ENCODE results near the gene ADAMTS2.

Gene ADAMTS2

GRCh38 chr5:179371121-179371510, 25.9 kb upstream of the ADAMTS2 start:
- no peak for DNase-seq (ENCODE audit: extremely low read depth, low read depth)
- no peak for TF ChIP-seq CTCF (IDR thresholded peaks at IDR 0.05; ENCODE audit: low read depth, low read length)

- no peak for TF ChIP-seq CTCF (IDR thresholded peaks at IDR 0.05; ENCODE audit: low read depth, low read length)
- no peak for DNase-seq (ENCODE audit: extremely low read depth, low read depth)
Observed at GRCh38 chr5:179370490-179371120, 25.3 kb upstream of the ADAMTS2 start.

- no peak for TF ChIP-seq CTCF (IDR thresholded peaks at IDR 0.05; ENCODE audit: low read depth, low read length)
- DNase-seq (ENCODE audit: extremely low read depth, low read depth): no peak
Observed at GRCh38 chr5:179369530-179369884, 24.2 kb upstream of the ADAMTS2 start.

- no peak for TF ChIP-seq CTCF (IDR thresholded peaks at IDR 0.05; ENCODE audit: low read depth, low read length)
- DNase-seq (ENCODE audit: extremely low read depth, low read depth): no peak
Observed at GRCh38 chr5:179368806-179369529, 23.7 kb upstream of the ADAMTS2 start.

GRCh38 chr5:179368126-179368805, 23.0 kb upstream of the ADAMTS2 start:
- no peak for DNase-seq (ENCODE audit: extremely low read depth, low read depth)
- no peak for TF ChIP-seq CTCF (IDR thresholded peaks at IDR 0.05; ENCODE audit: low read depth, low read length)

GRCh38 chr5:179367491-179367890, 22.2 kb upstream of the ADAMTS2 start:
- TF ChIP-seq CTCF (IDR thresholded peaks at IDR 0.05; ENCODE audit: low read depth, low read length): no peak
- no peak for DNase-seq (ENCODE audit: extremely low read depth, low read depth)

GRCh38 chr5:179362355-179362754, 17.1 kb upstream of the ADAMTS2 start:
- TF ChIP-seq CTCF (IDR thresholded peaks at IDR 0.05; ENCODE audit: low read depth, low read length): no peak
- DNase-seq (ENCODE audit: extremely low read depth, low read depth): no peak
